ENCODE data around the gene PARP12. TPM values are rescaled to one million over a fixed set of nuclear protein-coding genes. Genes with fewer than 3 reads are reported as not detected.
A peak's percentile ranks its signal among the peaks of the same experiment; 100 is the strongest.
"Not testable (repeated sequence)": the region's sequence is repeated elsewhere in the genome, so short reads cannot be mapped to it uniquely, and the experiment has no call there.

PARP12 gene
- 31.5 TPM for total RNA-seq

GRCh38 chr7:140062528-140063299 lies at the start of gene PARP12:
Gene PARP12, minus strand, starts transcription at chr7:140062951. Its CDS starts 104 bp downstream, at chr7:140062847.
- peak; percentile 88 for DNase-seq

GRCh38 chr7:140108777-140109176 lies 46.0 kb upstream of the PARP12 start:
- DNase-seq: not testable (repeated sequence)

DNA sequence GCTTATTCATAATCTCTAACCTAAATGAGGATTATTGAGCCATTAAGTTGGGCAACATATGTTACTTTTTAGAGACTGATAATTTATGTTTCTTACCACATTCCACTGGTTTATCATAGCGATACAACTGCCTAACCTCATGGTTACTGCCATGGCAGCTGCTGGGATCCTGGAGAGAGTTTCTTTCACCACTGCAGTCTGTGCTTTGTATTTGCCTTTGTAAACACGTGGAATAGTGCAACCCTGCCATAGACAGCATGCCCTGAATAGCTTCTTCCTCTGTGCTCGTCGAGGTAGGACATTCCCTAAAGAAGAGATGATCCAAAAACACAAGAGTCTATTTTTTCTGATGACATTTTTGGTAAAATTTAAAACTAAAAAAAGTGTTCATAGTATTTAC lies 33.7 kb upstream of the PARP12 start:
- no peak for DNase-seq

- no peak for DNase-seq
These were observed 30.6 kb upstream of the PARP12 start for GRCh38 chr7:140093375-140093774.

DNA sequence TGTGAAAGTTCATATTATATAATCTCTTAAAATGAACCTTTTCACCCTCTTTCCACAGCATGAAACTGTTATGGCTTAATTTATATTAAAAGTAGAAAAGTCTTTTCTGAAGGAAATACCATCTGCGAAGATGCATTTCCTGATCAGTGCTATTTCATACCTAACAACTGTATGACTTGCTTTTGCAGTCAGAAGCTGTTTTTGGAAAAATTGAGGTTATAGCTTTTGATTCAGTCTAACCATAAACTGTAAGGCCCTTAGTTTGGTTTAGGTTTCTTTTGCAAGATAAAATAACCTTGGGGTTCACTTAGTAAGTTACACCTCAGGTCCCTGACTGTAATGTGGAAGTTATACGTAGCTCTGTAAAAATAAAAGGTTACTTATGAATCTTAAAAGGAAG lies 22.7 kb upstream of the PARP12 start:
- no peak for DNase-seq

DNA sequence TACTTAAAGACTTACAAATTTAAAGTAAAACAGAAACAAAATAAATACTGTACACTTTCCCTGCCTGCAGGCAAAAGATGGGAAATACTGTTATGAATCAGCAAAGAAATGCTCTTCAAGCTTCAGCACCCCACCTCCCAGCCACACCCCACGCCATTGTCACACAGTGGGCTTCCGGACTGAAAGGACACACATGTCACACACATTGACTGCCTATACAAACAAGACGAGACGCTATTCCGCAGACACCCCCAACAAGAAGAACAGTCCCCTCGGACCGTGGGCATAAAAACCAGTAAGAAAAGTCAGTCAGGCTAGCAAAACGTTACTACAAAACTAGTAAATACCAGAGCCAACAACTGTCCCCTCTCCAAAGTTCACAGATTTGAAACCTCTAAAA lies 22.2 kb upstream of the PARP12 start:
- no peak for DNase-seq

GRCh38 chr7:140084142-140084655 lies 21.4 kb upstream of the PARP12 start:
- DNase-seq: no peak

GRCh38 chr7:140082770-140083169 lies 20.0 kb upstream of the PARP12 start:
- DNase-seq: no peak

GRCh38 chr7:140081774-140082425 lies 19.1 kb upstream of the PARP12 start:
- DNase-seq: no peak

GRCh38 chr7:140080919-140081318 lies 18.2 kb upstream of the PARP12 start:
- no peak for DNase-seq

GRCh38 chr7:140079121-140079536 lies 16.4 kb upstream of the PARP12 start:
- no peak for DNase-seq

GRCh38 chr7:140078392-140078791 lies 15.6 kb upstream of the PARP12 start:
- no peak for DNase-seq

- DNase-seq: no peak
These were observed 12.0 kb upstream of the PARP12 start for GRCh38 chr7:140074780-140075179.

GRCh38 chr7:140070546-140070945 lies 7.8 kb upstream of the PARP12 start:
- no peak for DNase-seq

GRCh38 chr7:140069298-140069949 lies 6.7 kb upstream of the PARP12 start:
- no peak for DNase-seq

DNA sequence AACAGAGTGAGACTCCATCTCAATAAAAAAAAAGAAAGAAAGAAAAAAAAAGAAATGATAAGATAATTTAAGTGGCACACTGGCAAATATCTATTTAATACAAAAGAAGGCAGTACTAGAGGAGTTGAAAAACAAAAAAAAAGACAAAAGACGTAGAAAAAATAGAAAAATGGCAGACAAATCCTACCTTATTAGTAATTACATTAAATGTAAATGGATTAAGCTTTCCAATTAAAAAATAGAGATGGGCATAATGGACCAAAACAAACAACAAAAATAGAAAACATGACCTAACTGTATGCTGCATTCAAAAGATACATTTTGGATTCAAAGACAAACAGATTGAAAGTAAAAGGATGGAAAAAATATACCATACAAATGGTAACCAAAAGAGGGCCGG lies 5.3 kb upstream of the PARP12 start:
- DNase-seq: no peak

GRCh38 chr7:140067052-140067451 lies 4.3 kb upstream of the PARP12 start:
- DNase-seq: no peak

DNA sequence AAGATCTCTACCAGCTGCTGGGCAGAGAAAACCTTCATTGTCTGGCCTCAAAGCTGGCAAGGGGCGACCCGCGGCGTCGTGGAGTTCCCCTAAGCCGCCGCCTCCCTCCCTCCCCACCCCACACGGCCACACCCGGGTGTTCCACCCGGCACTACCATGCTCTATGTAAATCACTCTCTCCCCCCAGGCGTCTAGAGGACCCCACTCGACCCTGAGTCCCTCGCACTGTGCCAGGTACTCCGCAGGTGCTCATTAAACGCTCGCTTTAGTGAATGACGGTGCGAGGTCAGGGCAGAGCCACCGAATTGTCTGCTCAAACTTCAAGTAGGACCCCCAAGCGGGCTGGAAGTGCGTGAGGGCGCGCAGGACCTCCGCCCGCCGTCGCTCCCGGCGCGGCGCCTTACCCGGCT lies 628 bp downstream of the PARP12 start:
- DNase-seq: peak; percentile 41

- no peak for DNase-seq
These were observed 1.2 kb downstream of the PARP12 start for GRCh38 chr7:140061607-140061930.

GRCh38 chr7:140060788-140061606 lies 1.8 kb downstream of the PARP12 start:
- DNase-seq: peak; percentile 88

DNA sequence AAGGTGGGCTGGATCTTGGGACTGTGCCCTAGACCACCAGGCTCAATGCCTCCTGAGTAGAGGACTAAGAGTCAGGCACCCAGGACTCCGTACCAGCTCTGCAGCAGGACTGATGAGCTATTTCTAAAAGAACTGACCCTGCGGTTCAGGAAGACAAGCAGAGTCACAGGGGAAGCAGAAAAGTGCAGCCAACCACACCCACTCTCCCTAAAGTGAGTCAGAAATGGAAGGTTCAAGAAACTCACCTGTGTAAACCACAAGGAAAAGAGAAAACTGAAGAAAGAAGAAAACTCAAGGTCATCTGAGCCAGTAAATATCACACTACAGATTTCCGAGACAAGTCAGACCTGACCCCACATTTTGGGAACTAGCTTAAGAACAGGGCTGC lies 2.5 kb downstream of the PARP12 start:
- no peak for DNase-seq

Measured in tongue (tissue), 2 donors.